NCI-H2171 (cell line): ENCODE measurements around the gene BLOC1S5.
"Not testable (repeated sequence)": the region's sequence is repeated elsewhere in the genome, so short reads cannot be mapped to it uniquely, and the experiment has no call there.

Experiments
- DNase-seq: peaks from one replicate; lab custom pipeline; 2025; lab: John Stamatoyannopoulos, UW

The BLOC1S5 gene

DNA sequence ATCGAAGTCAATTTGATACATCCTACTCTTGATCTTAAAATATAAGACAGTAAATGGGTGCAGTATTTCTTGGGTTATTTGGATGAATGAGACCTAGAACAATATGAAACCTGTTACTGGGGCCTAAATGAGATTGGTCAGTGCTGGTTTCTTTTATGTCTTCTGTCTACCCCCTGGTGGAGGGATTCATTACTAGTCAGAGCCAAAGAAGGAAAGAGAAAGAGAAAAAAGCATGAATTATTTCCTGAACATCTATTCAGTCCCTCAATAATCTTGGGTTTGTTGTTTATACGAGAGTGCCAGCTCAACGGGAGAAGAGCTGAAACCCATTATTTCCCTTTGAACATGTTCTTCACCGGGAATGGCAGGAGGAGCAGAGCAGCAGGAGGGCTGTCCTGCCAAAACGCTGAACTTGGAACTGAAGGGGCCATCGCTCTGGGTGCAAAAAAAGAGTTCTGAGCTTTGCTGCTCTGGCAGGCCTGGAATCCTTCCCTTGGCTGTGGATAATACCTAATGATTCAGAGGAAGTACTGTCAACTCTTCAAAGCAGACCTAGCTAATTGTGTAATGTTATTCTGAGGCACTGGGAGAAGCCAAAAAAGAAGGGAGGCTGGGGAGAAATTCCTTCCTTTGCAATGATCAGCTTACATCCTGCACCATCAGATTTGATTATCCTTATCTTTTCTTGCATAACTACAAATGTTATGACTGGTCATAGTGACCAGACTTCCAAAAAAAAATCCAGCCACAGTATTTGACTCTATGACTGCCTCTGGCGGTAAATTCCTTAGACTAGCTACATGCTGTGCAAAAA is 72.0 kb downstream of the BLOC1S5 start:
- DNase-seq = no peak

DNA sequence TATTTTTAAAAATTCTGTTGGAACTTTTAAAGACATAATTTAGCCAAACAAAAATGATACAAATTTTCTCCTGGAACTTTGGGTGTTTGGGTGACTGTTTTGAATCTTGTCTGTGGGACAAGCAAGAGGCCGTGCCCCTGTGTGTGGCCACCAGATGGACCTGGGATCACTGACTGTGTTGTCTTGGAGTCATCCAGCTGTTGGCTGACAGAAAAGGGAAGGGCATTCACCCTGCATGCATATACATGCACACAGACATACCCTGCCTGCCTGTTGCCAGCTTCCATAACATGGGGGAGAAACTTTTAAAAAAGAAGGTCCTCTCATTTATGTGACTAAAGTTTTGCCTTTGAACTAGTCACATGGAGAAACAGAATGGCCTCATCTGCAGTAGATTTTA is 72.7 kb downstream of the BLOC1S5 start:
- DNase-seq = no peak

DNA sequence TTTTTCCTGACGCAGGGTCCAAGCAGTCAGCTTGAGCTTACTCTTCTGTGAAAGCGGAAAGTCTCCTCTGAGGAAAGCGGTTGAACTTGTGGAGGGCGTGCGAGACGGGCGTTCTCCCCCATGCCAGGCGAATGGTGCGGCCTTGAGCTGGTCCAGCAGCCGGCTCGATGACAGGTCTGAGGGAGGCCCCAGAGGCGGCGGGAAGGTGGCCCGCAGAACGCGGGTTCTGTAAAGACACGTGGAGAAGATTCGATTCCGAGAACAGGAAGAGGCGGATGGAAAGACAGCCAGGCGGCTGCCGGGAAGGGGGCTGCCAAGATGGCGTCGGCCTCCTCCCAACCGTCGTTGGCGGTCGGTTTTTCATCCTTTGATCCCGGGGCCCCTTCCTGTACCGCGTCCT is 78.0 kb downstream of the BLOC1S5 start:
- DNase-seq = no peak

DNA sequence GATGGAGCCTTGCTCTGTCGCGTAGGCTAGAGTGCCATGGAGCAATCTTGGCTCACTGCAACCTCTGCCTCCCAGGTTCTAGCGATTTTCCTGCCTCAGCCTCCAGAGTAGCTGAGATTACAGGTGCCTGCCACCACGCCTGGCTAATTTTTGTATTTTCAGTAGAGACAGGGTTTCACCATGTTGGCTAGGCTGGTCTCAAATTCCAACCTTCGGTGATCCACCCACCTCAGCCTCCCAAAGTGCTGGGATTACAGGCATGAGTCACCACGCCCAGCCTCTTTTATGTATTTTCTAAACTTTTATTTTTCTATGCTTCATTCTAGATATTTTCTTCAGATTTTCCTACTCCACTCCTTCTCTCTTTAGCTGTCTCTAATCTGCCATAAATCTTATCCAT is 80.2 kb downstream of the BLOC1S5 start:
- not testable (repeated sequence) for DNase-seq

DNA sequence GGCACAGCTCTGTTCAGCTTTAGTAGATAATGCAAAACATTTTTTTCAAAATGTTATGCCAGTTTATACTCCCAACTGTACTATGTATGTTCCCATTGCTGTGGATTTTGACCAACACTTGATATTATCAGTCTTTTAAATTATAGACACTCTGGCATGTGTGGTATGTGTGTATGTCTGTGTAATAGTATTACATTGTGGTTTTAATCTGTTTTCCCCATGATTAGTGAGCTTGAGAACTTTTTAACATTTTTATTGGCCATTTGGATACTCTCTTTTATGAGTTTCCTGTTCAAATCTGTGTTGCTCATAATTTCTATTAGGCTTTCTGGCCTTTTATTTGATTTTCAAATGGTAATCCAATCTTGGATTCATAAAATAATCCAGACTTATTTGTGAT is 84.4 kb downstream of the BLOC1S5 start:
- DNase-seq = no peak

DNA sequence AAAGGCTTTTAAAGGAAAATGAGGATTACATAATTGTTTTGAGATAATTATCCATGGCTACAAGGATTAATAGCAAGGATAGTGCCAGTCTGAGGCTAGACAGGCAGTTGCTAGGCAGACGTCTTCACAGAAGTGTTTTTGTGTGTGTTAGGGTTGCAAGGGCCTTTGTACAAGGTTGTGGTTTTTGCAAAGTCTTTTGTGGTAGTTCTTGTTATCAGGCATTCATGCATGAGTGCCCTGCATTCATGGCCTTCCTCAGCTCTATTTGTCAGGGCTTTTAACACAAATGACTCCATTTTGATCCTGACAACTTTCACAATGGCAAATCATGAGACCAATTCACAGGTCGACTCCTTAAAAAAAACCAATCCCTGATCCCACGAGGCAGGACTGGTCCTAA is 85.5 kb downstream of the BLOC1S5 start:
- no peak for DNase-seq

DNA sequence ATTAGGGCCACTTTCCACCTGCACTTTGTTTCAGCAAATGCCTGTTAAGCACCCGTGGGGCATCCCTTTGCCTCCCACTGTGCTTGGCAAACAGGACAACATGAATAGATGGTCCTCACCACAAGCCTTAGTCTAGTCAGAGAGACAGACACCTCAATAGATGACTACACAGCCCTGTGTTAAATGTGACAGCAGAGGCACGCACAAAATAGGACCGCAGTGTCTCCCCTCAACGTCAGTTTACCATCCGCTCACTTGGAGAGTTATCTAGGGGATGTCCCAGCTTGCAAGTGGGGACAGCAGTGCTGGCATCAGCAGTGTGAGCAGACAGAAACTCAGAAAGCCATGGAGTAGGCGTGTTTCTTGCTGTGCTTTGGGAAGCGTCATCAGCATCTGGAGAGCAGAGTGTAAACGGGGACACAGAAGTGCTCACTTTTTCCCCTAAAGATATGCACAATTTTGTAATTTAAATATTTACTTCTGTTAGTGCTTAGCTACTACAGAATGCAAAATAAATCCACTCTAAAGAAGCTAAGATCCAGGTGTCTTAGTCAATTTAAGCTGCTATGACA is 87.6 kb downstream of the BLOC1S5 start:
- no peak for DNase-seq

DNA sequence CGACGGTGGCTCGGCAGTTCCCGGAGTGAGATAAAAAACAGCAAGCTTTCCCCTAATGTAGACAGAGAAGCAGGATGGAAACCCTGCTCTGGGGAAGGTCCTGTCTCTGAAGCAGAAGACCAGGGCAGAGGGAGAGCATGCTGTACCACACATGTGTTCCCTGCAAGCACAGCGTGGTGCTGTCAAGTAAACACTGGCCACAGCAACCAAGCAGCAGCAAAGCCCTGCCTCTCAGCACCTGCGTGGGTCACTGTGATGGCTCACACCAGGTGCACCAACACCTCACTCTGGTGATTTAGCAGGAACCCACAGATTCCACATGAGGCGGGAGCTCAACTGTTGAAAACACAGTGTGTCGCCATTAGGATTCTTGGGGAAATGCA is 88.4 kb downstream of the BLOC1S5 start:
- no peak for DNase-seq

DNA sequence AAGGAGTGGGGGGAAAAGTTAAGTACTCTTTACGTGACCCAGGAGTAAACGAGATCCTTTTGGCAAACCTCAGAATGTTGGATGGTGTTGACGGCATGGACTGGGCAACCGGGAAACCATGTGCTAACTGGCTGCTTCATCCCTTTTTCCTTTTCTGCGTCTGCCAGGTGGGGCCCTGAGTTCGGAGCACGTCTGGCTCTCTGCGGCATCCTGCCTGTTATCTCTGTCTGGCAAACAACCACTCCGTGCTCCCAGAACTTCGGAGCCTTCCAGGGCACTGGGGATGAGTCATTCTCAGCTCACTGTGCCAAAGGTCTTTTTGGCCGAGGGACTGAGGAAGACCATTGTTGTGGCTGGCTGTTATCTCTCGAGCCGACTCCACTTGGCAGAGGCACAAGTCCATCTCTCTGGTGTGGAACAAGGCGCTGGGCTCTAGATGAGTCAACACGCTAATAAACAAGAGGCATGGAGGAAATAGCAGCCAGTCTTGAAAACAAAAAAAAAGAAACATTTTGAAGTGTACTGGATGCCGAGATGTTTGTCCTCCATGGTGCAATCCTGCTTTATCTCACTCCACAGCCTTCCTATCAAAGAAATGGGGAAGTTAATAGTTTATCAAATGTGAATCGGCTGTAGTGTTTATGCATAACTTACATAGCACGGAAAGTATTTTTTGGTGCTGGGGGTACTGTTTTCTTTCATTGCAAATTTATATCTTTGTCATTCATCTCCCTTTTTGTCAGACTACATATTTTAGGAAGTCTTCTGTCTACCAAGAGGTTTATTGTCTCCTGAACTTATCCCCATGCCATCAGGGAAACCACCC is 89.0 kb downstream of the BLOC1S5 start:
- no peak for DNase-seq

DNA sequence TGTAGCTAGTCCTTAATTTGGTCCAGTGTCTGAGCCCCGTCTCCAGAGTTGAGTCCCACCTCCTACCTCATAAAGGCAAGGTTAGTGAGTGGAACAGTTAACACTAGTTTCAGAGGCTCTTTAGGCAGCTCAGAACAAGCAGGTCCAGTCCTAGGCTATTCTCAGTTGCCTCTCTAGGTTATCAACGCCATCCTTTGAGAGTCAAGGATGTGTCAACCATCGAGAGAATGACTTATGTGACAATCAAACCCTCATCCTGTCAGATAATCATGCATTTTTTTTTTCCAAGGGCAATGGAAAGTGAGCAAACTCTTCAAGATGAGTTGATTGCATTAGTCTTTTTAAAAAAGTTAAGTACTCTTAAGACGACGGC is 89.6 kb downstream of the BLOC1S5 start:
- no peak for DNase-seq

DNA sequence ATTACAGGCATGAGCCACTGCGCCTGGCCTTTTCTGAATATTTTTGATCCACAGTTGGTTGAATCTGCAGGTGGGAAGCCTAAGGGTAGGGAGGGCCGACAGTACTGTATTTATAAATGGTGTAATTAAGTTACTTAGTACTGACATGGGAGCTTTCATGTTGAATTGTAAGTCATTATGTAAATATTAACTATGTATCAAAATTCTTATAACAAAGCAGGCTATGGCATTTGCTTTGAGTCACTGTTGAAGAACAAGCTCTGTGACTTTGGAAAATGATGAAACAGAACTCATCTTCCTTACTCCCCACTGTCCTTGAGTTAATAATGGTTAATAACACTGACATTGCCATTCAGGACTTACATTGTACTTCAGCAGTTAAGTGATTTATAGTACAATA is 90.6 kb downstream of the BLOC1S5 start:
- no peak for DNase-seq

DNA sequence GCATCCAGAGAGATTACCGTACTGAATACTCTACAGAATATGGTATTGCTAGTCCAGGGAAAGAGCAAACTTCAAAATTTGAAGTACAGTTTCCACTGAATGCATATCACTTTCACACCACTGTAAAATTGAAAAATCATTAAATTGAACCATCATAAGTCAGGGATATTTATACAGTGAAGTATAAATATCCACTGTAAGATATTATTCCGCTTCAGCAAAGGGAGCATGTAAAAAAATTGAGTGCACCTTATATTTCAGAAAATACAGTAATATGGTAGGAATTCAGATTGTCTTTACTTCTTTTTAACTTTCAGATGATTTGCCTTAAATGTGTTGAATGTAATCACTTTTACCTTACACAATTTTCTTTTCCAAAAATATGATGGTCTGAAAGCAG is 92.7 kb downstream of the BLOC1S5 start:
- no peak for DNase-seq

DNA sequence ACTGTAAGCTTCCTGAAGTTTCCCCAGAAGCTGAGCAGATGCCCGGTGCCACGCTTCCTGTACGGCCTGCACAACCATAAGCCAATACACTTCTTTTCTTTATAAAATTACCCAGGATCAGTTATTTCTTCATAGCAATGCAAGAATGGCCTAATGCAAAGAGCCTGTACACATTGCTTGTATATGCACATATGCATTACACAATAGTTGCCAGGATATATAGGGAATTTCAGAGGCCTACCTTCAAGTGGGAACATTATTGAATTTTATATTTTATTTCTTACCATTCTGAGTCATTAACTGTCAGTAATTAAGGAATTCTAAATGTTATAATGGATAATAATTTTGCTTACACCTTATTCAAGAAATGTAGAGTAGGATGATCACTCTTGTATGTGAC is 93.6 kb downstream of the BLOC1S5 start:
- DNase-seq = no peak
